HG02884 (cell line): Measurements from ENCODE around the gene IL1A.

Source experiments
- ATAC-seq: cut with Tn5 transposase; IDR thresholded peaks from one replicate; pipeline ENCODE4 v1.9.1; 2021; ENCODE audit warnings: mild to moderate bottlenecking, moderate library complexity; ENCODE audit not compliant: unreplicated experiment

Gene IL1A

GRCh38 chr2:112764071-112765044 is 19.9 kb downstream of the IL1A start, which contains the start of gene CKAP2L:
Gene CKAP2L (minus strand): TSS chr2:112764609. CDS start chr2:112764598, 11 bp downstream.
- ATAC-seq, result peak; percentile 97

GRCh38 chr2:112762276-112762675 is 22.0 kb downstream of the IL1A start:
- no peak for ATAC-seq

GRCh38 chr2:112760149-112760548 is 24.1 kb downstream of the IL1A start:
- no peak for ATAC-seq

GRCh38 chr2:112758711-112759110 is 25.6 kb downstream of the IL1A start:
- ATAC-seq, result no peak

GRCh38 chr2:112757265-112757664 is 27.0 kb downstream of the IL1A start:
- no peak for ATAC-seq

GRCh38 chr2:112756207-112756606 is 28.1 kb downstream of the IL1A start:
- no peak for ATAC-seq

GRCh38 chr2:112755444-112755843 is 28.8 kb downstream of the IL1A start:
- ATAC-seq, result no peak

GRCh38 chr2:112754564-112754963 is 29.7 kb downstream of the IL1A start:
- no peak for ATAC-seq

- ATAC-seq, result no peak
These were observed 31.6 kb downstream of the IL1A start for GRCh38 chr2:112752667-112753066.

GRCh38 chr2:112751451-112752197 is 32.7 kb downstream of the IL1A start:
- no peak for ATAC-seq

GRCh38 chr2:112750560-112750843 is 33.8 kb downstream of the IL1A start:
- ATAC-seq, result no peak

GRCh38 chr2:112749755-112750559 is 34.3 kb downstream of the IL1A start:
- no peak for ATAC-seq

GRCh38 chr2:112740527-112740926 is 43.8 kb downstream of the IL1A start:
- no peak for ATAC-seq

GRCh38 chr2:112737542-112738232 is 46.6 kb downstream of the IL1A start:
- ATAC-seq, result no peak

GRCh38 chr2:112733871-112734270 is 50.4 kb downstream of the IL1A start:
- ATAC-seq, result no peak

GRCh38 chr2:112733456-112733855 is 50.8 kb downstream of the IL1A start:
- no peak for ATAC-seq

- no peak for ATAC-seq
These were observed 52.8 kb downstream of the IL1A start for GRCh38 chr2:112731479-112731878.

GRCh38 chr2:112730791-112731190 is 53.5 kb downstream of the IL1A start:
- ATAC-seq, result no peak

- no peak for ATAC-seq
These were observed 54.1 kb downstream of the IL1A start for GRCh38 chr2:112730216-112730615.

GRCh38 chr2:112728378-112729175 is 55.7 kb downstream of the IL1A start:
- ATAC-seq, result no peak
